GM21367 (cell line): Measurements from ENCODE around the gene TRPV6.

ENCODE experiments used
- ATAC-seq: cut with Tn5 transposase; IDR thresholded peaks from one replicate; pipeline ENCODE4 v1.9.1; 2021; ENCODE audit not compliant: unreplicated experiment

TRPV6 gene

DNA sequence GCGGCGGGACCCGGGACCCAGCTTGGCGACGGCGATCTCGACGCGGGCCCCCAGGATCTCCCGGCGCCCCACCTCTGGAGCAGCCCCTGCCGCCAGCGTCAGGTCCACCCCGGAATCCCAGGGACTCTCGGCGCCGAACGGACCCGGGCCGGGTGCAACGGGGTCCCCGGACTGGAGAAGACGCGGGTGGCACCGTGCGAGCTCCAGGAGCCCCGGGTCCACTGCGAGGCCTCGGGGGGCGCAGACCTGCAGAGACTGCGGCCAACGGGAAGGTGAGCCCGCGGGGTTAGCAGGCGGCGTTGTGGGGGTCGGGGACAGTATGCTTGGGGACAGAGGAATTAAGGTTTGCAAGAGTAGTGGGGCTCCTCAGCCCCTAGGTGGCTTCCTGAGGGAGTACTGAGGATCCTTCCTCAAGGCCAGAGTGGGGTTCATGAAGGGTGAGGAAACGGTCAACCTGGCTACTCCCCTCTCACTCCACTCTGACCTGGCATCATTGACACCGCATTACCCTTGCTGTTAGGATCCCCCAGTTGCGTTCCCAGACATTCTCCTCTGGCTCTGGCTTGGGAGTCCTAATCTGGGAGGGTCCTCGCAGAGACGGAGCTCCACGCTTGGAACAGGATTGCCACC lies 30.3 kb downstream of the TRPV6 start:
- no peak for ATAC-seq

DNA sequence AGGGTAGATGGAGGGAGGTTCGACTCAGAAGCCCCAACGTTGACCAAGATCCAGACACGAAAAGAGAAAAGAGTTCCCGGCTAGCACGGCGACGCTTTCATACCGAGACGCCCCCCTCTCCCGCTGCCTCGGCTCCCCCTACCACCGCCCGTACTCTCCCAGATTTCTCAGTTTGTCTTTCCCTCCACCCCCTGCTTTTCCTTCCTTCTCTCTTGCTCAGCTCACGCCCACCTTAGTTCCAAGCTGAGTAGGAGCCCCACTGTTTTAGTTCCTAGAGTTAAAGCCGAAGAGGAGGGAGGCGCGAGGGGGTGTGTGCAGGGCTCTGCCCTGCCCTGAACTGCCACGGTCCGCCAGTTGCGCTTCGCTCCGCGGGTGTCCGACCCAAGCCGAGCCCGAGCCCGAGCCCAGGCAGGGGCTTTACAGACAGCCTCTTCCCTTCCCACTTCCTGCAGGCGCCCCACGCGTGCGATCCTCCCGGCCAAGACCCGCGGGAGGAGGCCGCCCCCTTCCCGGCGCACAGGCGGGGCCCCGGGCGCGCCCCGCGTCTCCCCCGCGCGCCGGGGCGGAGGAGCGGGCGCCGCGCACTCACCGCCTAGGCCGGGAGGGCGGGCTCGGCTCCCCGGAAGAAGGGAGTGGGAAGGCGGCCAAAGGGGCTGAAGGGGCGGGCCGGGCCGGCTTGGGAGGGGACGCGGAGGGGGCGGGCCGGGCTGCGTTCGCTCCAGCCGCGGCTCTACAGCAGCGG lies 31.0 kb downstream of the TRPV6 start, which contains the start of gene EPHB6:
Gene EPHB6, plus strand, starts transcription at position 705 of the 742 bp plus-strand sequence. CDS start 8,152 bp downstream, outside the sequence.
- peak; percentile 50 for ATAC-seq

- peak; percentile 91 for ATAC-seq
These were observed 31.7 kb downstream of the TRPV6 start for GRCh38 chr7:142853739-142854371.

- no peak for ATAC-seq
These were observed 33.6 kb downstream of the TRPV6 start for GRCh38 chr7:142851919-142852318.

DNA sequence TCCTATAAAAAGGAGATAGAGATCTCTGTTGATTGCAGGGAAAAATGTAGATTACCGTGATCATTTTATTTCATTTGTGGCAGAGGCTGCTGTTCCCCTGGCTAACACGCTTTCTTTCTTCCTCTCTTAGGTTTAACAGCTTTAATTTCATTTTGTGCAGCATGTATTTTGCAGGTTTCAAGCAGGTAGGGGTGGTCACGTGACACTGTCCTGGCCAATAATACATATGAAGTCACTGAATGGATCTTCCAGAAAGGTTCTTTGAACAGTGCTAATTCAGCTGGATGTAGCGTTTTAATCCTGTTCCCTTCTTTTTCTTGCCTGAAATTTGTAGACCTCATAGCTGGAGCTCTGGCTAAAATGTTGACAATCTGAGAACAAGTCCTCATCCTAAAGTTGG lies 34.3 kb downstream of the TRPV6 start:
- ATAC-seq: no peak

DNA sequence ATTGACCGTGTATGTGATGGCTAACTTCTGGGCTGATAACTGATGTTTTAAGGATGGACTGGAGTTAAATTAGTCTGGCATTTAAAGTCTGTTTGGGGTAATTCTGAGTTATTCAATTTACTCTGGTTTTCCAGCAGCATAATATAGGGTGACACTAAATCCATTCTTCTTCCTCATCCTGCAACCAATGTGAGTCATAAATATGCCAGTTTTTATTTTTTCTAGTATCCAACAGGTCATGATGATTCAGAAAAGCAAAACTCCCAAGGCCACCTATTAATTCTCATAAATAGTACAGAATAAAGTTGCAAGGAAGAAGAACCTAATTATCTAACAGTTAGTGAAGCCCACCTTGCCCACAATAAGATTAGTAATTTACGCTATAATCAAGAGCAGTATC lies 38.2 kb downstream of the TRPV6 start:
- no peak for ATAC-seq

- no peak for ATAC-seq
These were observed 43.2 kb downstream of the TRPV6 start for GRCh38 chr7:142842251-142842766.

DNA sequence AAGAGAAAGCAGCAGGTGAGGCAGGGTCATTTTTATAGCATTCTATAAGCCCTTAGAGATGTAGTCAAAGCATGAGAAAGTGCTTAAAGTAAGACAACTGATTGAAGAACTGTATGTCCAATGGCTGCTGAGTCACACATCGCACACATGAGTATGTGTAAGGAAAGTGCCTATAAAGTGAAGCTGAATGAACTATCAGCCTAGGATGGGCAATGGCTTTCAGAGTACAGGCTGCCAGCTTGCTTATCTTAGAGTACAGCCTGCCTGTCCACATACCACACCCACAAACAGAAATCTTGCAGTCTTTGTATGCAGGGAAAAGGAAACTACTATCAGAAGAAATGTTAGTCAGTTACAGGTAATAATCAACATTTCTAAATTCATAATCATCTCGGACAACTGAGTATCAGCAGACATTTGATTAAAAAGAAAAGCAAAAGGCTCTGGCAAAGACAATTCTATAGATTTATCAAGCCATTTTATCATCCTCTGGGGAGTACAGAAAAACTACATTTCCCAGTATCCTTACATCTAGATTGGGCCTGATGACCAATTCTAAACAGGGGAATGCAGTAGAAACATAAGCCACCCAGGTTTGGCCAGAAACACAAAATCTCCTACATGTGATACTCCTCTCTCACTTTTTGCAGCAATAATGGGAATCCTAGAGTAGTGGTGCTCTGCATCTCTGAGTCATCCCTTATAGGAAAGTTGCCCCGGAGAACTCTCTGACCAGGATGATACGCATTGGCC lies 46.9 kb downstream of the TRPV6 start:
- ATAC-seq: no peak

DNA sequence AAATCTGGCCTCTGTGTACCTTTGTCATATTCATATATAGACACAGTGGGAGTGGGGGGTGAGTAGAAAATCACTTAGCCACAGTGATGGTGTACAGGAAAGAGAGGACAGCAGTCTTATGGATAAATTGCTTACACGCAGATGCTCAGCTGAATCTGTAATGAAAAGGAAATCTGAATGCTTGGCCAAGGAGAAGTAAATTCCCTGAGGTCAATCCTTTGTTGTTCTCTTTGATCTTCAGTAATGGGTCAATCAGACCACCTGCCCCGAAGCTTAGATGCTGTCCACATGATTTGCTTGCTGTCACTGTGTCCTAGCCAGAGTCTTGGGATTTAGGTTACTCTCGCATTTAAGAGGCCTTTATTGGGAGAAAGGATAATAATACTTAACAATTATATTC lies 49.1 kb downstream of the TRPV6 start:
- no peak for ATAC-seq

GRCh38 chr7:142835487-142835886 lies 50.1 kb downstream of the TRPV6 start:
- ATAC-seq: no peak

DNA sequence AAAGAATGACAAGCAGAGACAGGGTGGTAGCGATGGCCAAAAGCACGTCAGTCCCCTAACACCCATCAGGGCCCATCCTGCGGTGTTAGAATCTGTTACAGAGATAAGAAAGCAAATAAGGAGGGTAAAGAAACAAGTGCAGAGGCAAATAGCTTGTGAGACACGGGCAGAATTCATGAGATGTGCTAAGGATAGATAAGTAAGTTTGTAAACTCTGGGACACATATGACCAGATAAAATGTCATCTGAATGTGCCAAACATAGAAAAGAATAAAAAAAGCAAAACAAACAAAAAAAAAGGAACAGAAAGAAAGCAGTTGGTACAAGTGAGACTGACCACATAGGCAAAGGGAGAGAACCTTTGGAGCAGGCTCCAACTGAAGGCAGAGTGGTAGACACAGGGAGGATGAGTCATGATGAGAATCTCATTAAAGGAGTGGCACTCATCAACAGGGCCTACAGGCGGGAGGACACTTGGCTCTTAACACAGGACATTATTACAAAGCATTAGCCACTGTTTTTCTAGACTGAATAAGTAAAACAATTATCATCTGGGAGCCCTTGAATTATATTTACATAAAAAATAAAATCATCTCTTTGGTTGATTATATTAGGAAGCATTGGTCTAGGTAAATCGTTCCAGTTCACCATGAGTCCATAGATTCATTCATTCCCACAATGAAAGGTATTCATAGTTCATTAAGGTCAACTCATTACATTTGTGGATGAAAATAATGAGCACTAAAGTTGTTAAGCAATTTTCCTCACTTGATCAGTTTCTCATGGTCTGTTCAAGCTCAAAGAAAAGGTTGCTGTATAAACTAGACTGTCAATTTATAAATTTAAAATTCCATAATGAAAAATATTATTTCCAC lies 52.1 kb downstream of the TRPV6 start:
- ATAC-seq: peak; percentile 72

GRCh38 chr7:142832417-142832816 lies 53.1 kb downstream of the TRPV6 start:
- ATAC-seq: no peak

- ATAC-seq: no peak
These were observed 57.5 kb downstream of the TRPV6 start for GRCh38 chr7:142827951-142828500.

- ATAC-seq: no peak
These were observed 62.8 kb downstream of the TRPV6 start for GRCh38 chr7:142822714-142823113.
